WTC11 (cell line): ENCODE measurements around the gene EP400.

Source experiments
- E2F1 ChIP-seq: sonication (generic); formaldehyde crosslinking; IDR thresholded peaks from 2 replicates; pipeline ENCODE4 v1.8.0; 2022; ENCODE audit warnings: mild to moderate bottlenecking, missing genetic modification reagents
- FOXK1 ChIP-seq: sonication (generic); formaldehyde crosslinking; IDR thresholded peaks from 2 replicates; pipeline ENCODE4 v1.8.0; 2022; ENCODE audit warnings: mild to moderate bottlenecking, moderate library complexity, missing genetic modification reagents
- ZNF512 ChIP-seq: sonication (generic); formaldehyde crosslinking; IDR thresholded peaks from 2 replicates; pipeline ENCODE4 v1.8.1; 2022; ENCODE audit warnings: missing genetic modification reagents, borderline replicate concordance
- TF ChIP-seq, protein P1 (sequence below): fragments of 200-600 bp; IDR thresholded peaks from 2 replicates; pipeline ENCODE4 v1.8.0; 2022; ENCODE audit warnings: antibody characterized with exemption
- TF ChIP-seq, protein P2 (sequence below): sonication (generic); formaldehyde crosslinking; IDR thresholded peaks from 2 replicates; pipeline ENCODE4 v1.8.0; 2022; ENCODE audit warnings: mild to moderate bottlenecking, missing genetic modification reagents
- TF ChIP-seq, protein P3 (sequence below): fragments of 250-450 bp; sonication (Bioruptor Pico); IDR thresholded peaks from 2 replicates; pipeline ENCODE4 v1.9.0; 2021; ENCODE audit warnings: moderate library complexity, mild to moderate bottlenecking, inconsistent platforms, borderline replicate concordance

- TF ChIP-seq FOXK1 (CRISPR knock-in tag) (no peak), ZNF512 (CRISPR knock-in tag) (no peak), E2F1 (CRISPR knock-in tag) (no peak)
- TF ChIP-seq, protein P1, sequence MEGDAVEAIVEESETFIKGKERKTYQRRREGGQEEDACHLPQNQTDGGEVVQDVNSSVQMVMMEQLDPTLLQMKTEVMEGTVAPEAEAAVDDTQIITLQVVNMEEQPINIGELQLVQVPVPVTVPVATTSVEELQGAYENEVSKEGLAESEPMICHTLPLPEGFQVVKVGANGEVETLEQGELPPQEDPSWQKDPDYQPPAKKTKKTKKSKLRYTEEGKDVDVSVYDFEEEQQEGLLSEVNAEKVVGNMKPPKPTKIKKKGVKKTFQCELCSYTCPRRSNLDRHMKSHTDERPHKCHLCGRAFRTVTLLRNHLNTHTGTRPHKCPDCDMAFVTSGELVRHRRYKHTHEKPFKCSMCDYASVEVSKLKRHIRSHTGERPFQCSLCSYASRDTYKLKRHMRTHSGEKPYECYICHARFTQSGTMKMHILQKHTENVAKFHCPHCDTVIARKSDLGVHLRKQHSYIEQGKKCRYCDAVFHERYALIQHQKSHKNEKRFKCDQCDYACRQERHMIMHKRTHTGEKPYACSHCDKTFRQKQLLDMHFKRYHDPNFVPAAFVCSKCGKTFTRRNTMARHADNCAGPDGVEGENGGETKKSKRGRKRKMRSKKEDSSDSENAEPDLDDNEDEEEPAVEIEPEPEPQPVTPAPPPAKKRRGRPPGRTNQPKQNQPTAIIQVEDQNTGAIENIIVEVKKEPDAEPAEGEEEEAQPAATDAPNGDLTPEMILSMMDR = no peak
- TF ChIP-seq, protein P2, sequence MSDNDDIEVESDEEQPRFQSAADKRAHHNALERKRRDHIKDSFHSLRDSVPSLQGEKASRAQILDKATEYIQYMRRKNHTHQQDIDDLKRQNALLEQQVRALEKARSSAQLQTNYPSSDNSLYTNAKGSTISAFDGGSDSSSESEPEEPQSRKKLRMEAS (CRISPR knock-in tag) = no peak
- TF ChIP-seq, protein P3, sequence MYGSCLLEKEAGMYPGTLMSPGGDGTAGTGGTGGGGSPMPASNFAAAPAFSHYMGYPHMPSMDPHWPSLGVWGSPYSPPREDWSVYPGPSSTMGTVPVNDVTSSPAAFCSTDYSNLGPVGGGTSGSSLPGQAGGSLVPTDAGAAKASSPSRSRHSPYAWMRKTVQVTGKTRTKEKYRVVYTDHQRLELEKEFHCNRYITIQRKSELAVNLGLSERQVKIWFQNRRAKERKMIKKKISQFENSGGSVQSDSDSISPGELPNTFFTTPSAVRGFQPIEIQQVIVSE (CRISPR knock-in tag) = no peak
Measured at GRCh38 chr12:132070298-132070697, 120.6 kb downstream of the EP400 start.
